ENCODE results near the gene IL21.

- TF ChIP-seq, protein P1, sequence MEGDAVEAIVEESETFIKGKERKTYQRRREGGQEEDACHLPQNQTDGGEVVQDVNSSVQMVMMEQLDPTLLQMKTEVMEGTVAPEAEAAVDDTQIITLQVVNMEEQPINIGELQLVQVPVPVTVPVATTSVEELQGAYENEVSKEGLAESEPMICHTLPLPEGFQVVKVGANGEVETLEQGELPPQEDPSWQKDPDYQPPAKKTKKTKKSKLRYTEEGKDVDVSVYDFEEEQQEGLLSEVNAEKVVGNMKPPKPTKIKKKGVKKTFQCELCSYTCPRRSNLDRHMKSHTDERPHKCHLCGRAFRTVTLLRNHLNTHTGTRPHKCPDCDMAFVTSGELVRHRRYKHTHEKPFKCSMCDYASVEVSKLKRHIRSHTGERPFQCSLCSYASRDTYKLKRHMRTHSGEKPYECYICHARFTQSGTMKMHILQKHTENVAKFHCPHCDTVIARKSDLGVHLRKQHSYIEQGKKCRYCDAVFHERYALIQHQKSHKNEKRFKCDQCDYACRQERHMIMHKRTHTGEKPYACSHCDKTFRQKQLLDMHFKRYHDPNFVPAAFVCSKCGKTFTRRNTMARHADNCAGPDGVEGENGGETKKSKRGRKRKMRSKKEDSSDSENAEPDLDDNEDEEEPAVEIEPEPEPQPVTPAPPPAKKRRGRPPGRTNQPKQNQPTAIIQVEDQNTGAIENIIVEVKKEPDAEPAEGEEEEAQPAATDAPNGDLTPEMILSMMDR (IDR thresholded peaks at IDR 0.05), result no peak
- TF ChIP-seq POLR2A (IDR thresholded peaks at IDR 0.05), result no peak
Measured at GRCh38 chr4:122632396-122633143, 11.7 kb upstream of the IL21 start.
